ENCODE results near the gene ETV1.

- TF ChIP-seq YY1 (IDR thresholded peaks at IDR 0.05; ENCODE audit: insufficient read depth, insufficient read length) (no peak), ZNF274 (IDR thresholded peaks at IDR 0.05; ENCODE audit: low read depth, low read length) (no peak)
Observed at GRCh38 chr7:13949445-13949844, 40.0 kb downstream of the ETV1 start.

All from NT2/D1 (cell line).